Endometrial microvascular endothelial cells (primary cell): Measurements from ENCODE around the gene RHOT2. TPM values are rescaled to one million over a fixed set of nuclear protein-coding genes. Genes with fewer than 3 reads are reported as not detected.

Experiments used
- in situ Hi-C: cut with HindIII; loops from 2 replicates; pipeline ENCODE4 v1.10.0; 2017; ENCODE audit warnings: low sequenced_read_pairs, low pct_unique_long_range_greater_than_20kb; ENCODE audit errors: inconsistent ontology term
- total RNA-seq: library from RNA; depleted of rRNA; stranded (reverse); fragments of >200 nt; gene quantifications from one replicate; pipeline ENCODE4 v1.2.3, GENCODE V29; 2015; ENCODE audit errors: inconsistent ontology term

The RHOT2 gene
- total RNA-seq, 1 donor from 2014 or later = 41.3 TPM

GRCh38 chr16:645852-646678 lies 21.9 kb upstream of the RHOT2 start:
- in situ Hi-C loops = no loop called here

GRCh38 chr16:646679-647172 lies 21.2 kb upstream of the RHOT2 start:
- in situ Hi-C loops = no loop called here

- in situ Hi-C loops = no loop called here
Measured at GRCh38 chr16:647173-647902, 20.6 kb upstream of the RHOT2 start.

GRCh38 chr16:648071-648780 lies 19.7 kb upstream of the RHOT2 start:
- in situ Hi-C loops = no loop called here

GRCh38 chr16:648781-649589 lies 18.9 kb upstream of the RHOT2 start, which contains the start of gene WDR90:
Gene WDR90 (plus strand): TSS chr16:649365. CDS start chr16:649417, 52 bp downstream.
- in situ Hi-C loops = no loop called here

GRCh38 chr16:649631-650030 lies 18.3 kb upstream of the RHOT2 start:
- in situ Hi-C loops = no loop called here

GRCh38 chr16:651844-652243 lies 16.1 kb upstream of the RHOT2 start:
- in situ Hi-C loops = no loop called here

- in situ Hi-C loops = no loop called here
Measured at GRCh38 chr16:652454-653305, 15.3 kb upstream of the RHOT2 start.

- in situ Hi-C loops = no loop called here
Measured at GRCh38 chr16:654034-654433, 13.9 kb upstream of the RHOT2 start.

GRCh38 chr16:657487-657886 lies 10.4 kb upstream of the RHOT2 start:
- in situ Hi-C loops = no loop called here

GRCh38 chr16:658679-659571 lies 9.0 kb upstream of the RHOT2 start:
- in situ Hi-C loops = no loop called here

- in situ Hi-C loops = no loop called here
Measured at GRCh38 chr16:659618-660017, 8.3 kb upstream of the RHOT2 start.

- in situ Hi-C loops = no loop called here
Measured at GRCh38 chr16:660132-660458, 7.8 kb upstream of the RHOT2 start.

GRCh38 chr16:660459-661183 lies 7.3 kb upstream of the RHOT2 start:
- in situ Hi-C loops = no loop called here

- in situ Hi-C loops = no loop called here
Measured at GRCh38 chr16:661184-661821, 6.6 kb upstream of the RHOT2 start.

- in situ Hi-C loops = no loop called here
Measured at GRCh38 chr16:662095-662494, 5.8 kb upstream of the RHOT2 start.
